ENCODE measurements around the gene PTPN14.
"Not testable (repeated sequence)": the region's sequence is repeated elsewhere in the genome, so short reads cannot be mapped to it uniquely, and the experiment has no call there.

PTPN14 gene

GRCh38 chr1:214514032-214514818 is 37.2 kb downstream of the PTPN14 start:
- no peak for TF ChIP-seq CTCF (IDR thresholded peaks at IDR 0.05; ENCODE audit: low read depth, low read length)
- 0 out of 2 replicates have a peak overlapping the region, but pooled peaks have one; percentile 6 for H3K4me3 ChIP-seq (ENCODE audit: low read depth, low read length)

- no peak overlapping the region for H3K4me3 ChIP-seq (ENCODE audit: low read depth, low read length)
- no peak for TF ChIP-seq CTCF (IDR thresholded peaks at IDR 0.05; ENCODE audit: low read depth, low read length)
These were observed 38.0 kb downstream of the PTPN14 start for GRCh38 chr1:214513394-214513793.

GRCh38 chr1:214511639-214511998 is 39.8 kb downstream of the PTPN14 start:
- no peak for TF ChIP-seq CTCF (IDR thresholded peaks at IDR 0.05; ENCODE audit: low read depth, low read length)
- H3K4me3 ChIP-seq (ENCODE audit: low read depth, low read length), result no peak overlapping the region

GRCh38 chr1:214510914-214511638 is 40.3 kb downstream of the PTPN14 start:
- no peak for TF ChIP-seq CTCF (IDR thresholded peaks at IDR 0.05; ENCODE audit: low read depth, low read length)
- H3K4me3 ChIP-seq (ENCODE audit: low read depth, low read length), result no peak overlapping the region

DNA sequence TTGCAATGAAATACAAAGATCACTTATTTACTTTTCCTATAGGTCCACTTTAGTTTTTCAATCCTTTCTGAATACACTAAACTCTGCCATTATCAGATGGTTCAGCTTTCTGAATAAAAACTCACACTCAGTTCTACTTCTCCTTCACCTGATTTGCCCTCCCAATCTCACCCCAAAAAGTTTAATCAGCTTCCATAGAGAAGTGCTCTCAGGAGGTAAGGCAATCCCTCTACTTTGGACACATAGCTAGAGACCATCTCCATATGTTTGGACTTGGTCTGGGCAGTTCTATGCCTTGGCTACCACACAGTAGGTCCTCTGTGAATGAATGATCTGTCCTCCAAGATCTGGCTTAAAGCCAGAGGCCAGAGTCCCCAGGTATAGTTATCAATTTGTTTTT is 40.9 kb downstream of the PTPN14 start:
- H3K4me3 ChIP-seq (ENCODE audit: low read depth, low read length), result no peak overlapping the region
- no peak for TF ChIP-seq CTCF (IDR thresholded peaks at IDR 0.05; ENCODE audit: low read depth, low read length)

DNA sequence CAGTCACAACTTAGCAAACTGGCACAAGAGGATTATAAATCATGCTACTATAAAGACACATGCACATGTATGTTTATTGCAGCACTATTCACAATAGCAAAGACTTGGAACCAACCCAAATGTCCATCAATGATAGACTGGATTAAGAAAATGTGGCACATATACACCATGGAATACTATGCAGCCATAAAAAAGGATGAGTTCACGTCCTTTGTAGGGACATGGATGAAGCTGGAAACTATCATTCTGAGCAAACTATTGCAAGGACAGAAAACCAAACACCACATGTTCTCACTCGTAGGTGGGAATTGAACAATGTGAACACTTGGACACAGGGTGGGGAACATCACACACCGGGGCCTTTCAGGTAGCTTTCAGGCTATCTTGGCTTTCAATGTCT is 41.8 kb downstream of the PTPN14 start:
- not testable (repeated sequence) for H3K4me3 ChIP-seq (ENCODE audit: low read depth, low read length)

- H3K4me3 ChIP-seq (ENCODE audit: low read depth, low read length), result no peak overlapping the region
- no peak for TF ChIP-seq CTCF (IDR thresholded peaks at IDR 0.05; ENCODE audit: low read depth, low read length)
These were observed 44.4 kb downstream of the PTPN14 start for GRCh38 chr1:214506972-214507431.

Measured in WI38 (cell line).